ENCODE measurements around the gene UTF1. TPM values are rescaled to one million over a fixed set of nuclear protein-coding genes. Genes with fewer than 3 reads are reported as not detected.

The UTF1 gene
- total and polyA plus RNA-seq, 2 of the 8 experiments (the other 6 are each of a cell fraction or from before 2014, with no cell fraction given) = 0.47 to 21.8 TPM

GRCh38 chr10:133203652-133204195 is 26.3 kb upstream of the UTF1 start (continued):
- TF ChIP-seq RAD21 (IDR thresholded peaks at IDR 0.05 in 1 of 2, conservative IDR thresholded peaks at IDR 0.05 in 1 of 2; ENCODE audit: low read depth in 2 of 2, low read length in 2 of 2) (no peak), SP2 (IDR thresholded peaks at IDR 0.05; ENCODE audit: low read length) (no peak), SP1 (IDR thresholded peaks at IDR 0.05; ENCODE audit: low read depth, low read length) (no peak), BACH1 (IDR thresholded peaks at IDR 0.05; ENCODE audit: low read length) (no peak), POLR2A (IDR thresholded peaks at IDR 0.05; ENCODE audit: control extremely low read depth in 1 of 2, low read depth in 2 of 2, low read length in 2 of 2) (no peak), SRF (IDR thresholded peaks at IDR 0.05; ENCODE audit: low read depth, low read length) (no peak), GTF2F1 (IDR thresholded peaks at IDR 0.05; ENCODE audit: borderline replicate concordance, low read depth, low read length) (no peak)
